NCI-H446 treated with DMSO at 0.1 percent for 48 hours (cell line): Measurements from ENCODE around the gene IFNGR1.
"Not testable (repeated sequence)": the region's sequence is repeated elsewhere in the genome, so short reads cannot be mapped to it uniquely, and the experiment has no call there.

Experiments used
- DNase-seq: peaks from one replicate; lab custom pipeline; 2025; lab: John Stamatoyannopoulos, UW

The IFNGR1 gene

GRCh38 chr6:137218917-137219663 lies at the start of gene IFNGR1:
TSS of gene IFNGR1 (minus strand) at chr6:137219385. CDS start at chr6:137219327, 58 bp downstream.
- DNase-seq = peak; percentile 58

GRCh38 chr6:137268911-137269310 lies 49.7 kb upstream of the IFNGR1 start:
- no peak for DNase-seq

GRCh38 chr6:137266309-137266586 lies 47.1 kb upstream of the IFNGR1 start:
- no peak for DNase-seq

- DNase-seq = no peak
Observed at GRCh38 chr6:137265561-137266308, 46.5 kb upstream of the IFNGR1 start.

GRCh38 chr6:137264311-137265075 lies 45.3 kb upstream of the IFNGR1 start:
- peak; percentile 77 for DNase-seq

GRCh38 chr6:137261761-137262160 lies 42.6 kb upstream of the IFNGR1 start:
- no peak for DNase-seq

- DNase-seq = no peak
Observed at GRCh38 chr6:137261361-137261760, 42.2 kb upstream of the IFNGR1 start.

GRCh38 chr6:137260217-137260616 lies 41.0 kb upstream of the IFNGR1 start:
- DNase-seq = no peak

- no peak for DNase-seq
Observed at GRCh38 chr6:137259349-137259748, 40.2 kb upstream of the IFNGR1 start.

GRCh38 chr6:137258170-137258569 lies 39.0 kb upstream of the IFNGR1 start:
- DNase-seq = no peak

GRCh38 chr6:137256350-137257103 lies 37.3 kb upstream of the IFNGR1 start:
- no peak for DNase-seq

- no peak for DNase-seq
Observed at GRCh38 chr6:137254966-137255365, 35.8 kb upstream of the IFNGR1 start.

- not testable (repeated sequence) for DNase-seq
Observed at GRCh38 chr6:137254430-137254829, 35.2 kb upstream of the IFNGR1 start.

GRCh38 chr6:137248702-137249101 lies 29.5 kb upstream of the IFNGR1 start:
- no peak for DNase-seq

GRCh38 chr6:137247724-137248123 lies 28.5 kb upstream of the IFNGR1 start:
- no peak for DNase-seq

GRCh38 chr6:137246791-137247202 lies 27.6 kb upstream of the IFNGR1 start:
- no peak for DNase-seq

GRCh38 chr6:137246164-137246563 lies 27.0 kb upstream of the IFNGR1 start:
- no peak for DNase-seq

- DNase-seq = no peak
Observed at GRCh38 chr6:137241481-137242038, 22.4 kb upstream of the IFNGR1 start.

- no peak for DNase-seq
Observed at GRCh38 chr6:137240168-137240567, 21.0 kb upstream of the IFNGR1 start.

- no peak for DNase-seq
Observed at GRCh38 chr6:137237413-137238170, 18.4 kb upstream of the IFNGR1 start.
